Thoracic aorta (tissue), 2 donors: ENCODE measurements around the gene SH3PXD2A. TPM values are rescaled to one million over a fixed set of nuclear protein-coding genes. Genes with fewer than 3 reads are reported as not detected.

Source experiments
- ATAC-seq: fragments of 150-250 bp; one replicate; pipeline ENCODE4 v1.8.0; 2017; ENCODE audit warnings: low read depth; ENCODE audit not compliant: insufficient number of reproducible peaks, low FRiP score
- DNase-seq: peaks from one replicate; pipeline ENCODE4 v3.0.0-alpha.2; 2020; ENCODE audit warnings: low spot score
- H3K27ac ChIP-seq, 2 donors: fragments of 200-600 bp; sonication (generic); 1 replicate in 1 of 2; 2 replicates in 1 of 2; pipeline ENCODE4 v1.5.1; 2016; ENCODE audit warnings: mild to moderate bottlenecking in 2 of 2, moderate library complexity in 2 of 2
- H3K27me3 ChIP-seq: fragments of 200-600 bp; sonication (generic); replicated peaks from 2 replicates; pipeline ENCODE4 v1.6.0; 2016; ENCODE audit warnings: mild to moderate bottlenecking; ENCODE audit not compliant: insufficient read depth
- H3K36me3 ChIP-seq: fragments of 200-600 bp; sonication (generic); one replicate; pipeline ENCODE4 v1.5.1; 2016
- H3K4me1 ChIP-seq, 2 donors: fragments of 200-600 bp; sonication (generic); 1 replicate in 1 of 2; 2 replicates in 1 of 2; pipeline versions ENCODE4 v1.5.1 to v1.6.0; 2016; ENCODE audit warnings: low read depth in 2 of 2, mild to moderate bottlenecking in 1 of 2; ENCODE audit not compliant: control insufficient read depth in 1 of 2
- H3K4me3 ChIP-seq: fragments of 200-600 bp; sonication (generic); 2 replicates; pipeline ENCODE4 v1.5.1; 2016; ENCODE audit warnings: mild to moderate bottlenecking
- H3K9me3 ChIP-seq: fragments of 200-600 bp; sonication (generic); 2 replicates; pipeline ENCODE4 v1.5.1; 2016
- CTCF ChIP-seq: fragments of 200-600 bp; sonication (generic); IDR thresholded peaks from one replicate; pipeline ENCODE4 v1.5.1; 2019; ENCODE audit warnings: antibody characterized with exemption
- total RNA-seq, 2 donors: library from RNA; depleted of rRNA; stranded (reverse); fragments of >200 nt; gene quantifications; one replicate each; pipeline versions ENCODE4 v1.1.0 to v1.2.3, GENCODE V29; 2016

The SH3PXD2A gene
- total RNA-seq, 2 donors from 2014 or later = 28.3 to 51.5 TPM

DNA sequence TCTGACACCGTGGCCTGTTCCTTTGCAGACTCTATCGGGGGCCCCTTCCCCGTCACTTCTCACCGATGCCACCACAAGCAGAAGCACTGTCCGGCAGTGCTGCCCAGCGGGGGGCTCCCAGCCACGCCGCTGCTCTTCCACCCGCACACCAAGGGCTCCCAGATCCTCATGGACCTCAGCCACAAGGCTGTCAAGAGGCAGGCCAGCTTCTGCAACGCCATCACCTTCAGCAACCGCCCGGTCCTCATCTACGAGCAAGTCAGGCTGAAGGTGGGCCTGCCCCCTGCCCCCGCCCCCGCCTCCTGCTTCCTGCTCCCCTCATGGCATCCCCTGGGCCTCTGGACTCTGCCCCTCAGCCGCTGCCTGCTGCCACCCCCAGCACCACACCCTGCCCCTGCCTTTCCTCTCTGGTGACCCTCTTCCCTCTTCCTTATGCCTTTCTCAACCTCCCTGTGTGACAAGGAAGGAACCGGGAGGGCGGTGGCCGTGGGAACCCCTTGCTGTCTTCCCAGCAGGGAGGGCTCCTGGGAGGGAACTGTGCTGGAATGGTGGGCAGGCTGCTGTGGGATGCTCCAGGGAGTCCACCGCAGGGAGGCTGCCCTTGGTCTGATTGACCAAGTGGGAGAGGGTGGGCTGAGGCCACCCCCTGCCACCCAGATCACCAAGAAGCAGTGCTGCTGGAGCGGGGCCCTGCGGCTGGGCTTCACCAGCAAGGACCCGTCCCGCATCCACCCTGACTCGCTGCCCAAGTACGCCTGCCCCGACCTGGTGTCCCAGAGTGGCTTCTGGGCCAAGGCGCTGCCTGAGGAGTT, 284.3 kb downstream of the SH3PXD2A start:
- DNase-seq (no peak), ATAC-seq (no peak)
- no peaks in the 10 kb centered on the region for H3K27me3 ChIP-seq
- no peak overlapping the region for H3K27ac ChIP-seq
- TF ChIP-seq CTCF = no peak
- H3K4me1 ChIP-seq = no peaks in the 10 kb centered on the region
- no peaks in the 10 kb centered on the region for H3K9me3 ChIP-seq
- no peak overlapping the region for H3K4me3 ChIP-seq
- H3K36me3 ChIP-seq = no peaks in the 10 kb centered on the region

DNA sequence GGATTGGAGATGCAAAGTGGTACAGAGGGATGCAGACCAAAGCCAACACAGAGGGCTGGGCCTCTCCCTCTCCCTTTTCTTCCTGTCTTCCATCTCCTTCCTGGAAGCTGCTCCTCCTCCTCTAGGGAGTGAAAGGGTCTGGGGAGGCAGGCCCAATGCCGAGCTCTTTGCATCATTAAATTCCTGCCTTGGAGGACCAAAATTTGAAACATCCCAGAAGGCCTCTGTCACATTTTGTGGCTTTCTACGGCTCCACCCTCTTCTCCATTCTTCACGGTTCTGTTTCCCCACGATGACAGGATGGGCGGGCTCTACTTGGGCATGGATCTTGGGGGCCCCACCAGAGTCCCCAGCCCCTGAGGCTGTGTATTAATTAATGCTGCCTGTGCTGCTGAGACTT, 285.5 kb downstream of the SH3PXD2A start:
- Histone ChIP-seq H3K36me3 (no peaks in the 10 kb centered on the region), H3K4me1 (no peaks in the 10 kb centered on the region), H3K27ac (no peak overlapping the region), H3K4me3 (no peak overlapping the region), H3K9me3 (no peaks in the 10 kb centered on the region), H3K27me3 (no peaks in the 10 kb centered on the region)
- ATAC-seq (no peak), DNase-seq (no peak)
- TF ChIP-seq CTCF = no peak

- no peaks in the 10 kb centered on the region for H3K4me1 ChIP-seq
- H3K4me3 ChIP-seq = no peak overlapping the region
- no peaks in the 10 kb centered on the region for H3K9me3 ChIP-seq
- ATAC-seq = no peak
- DNase-seq = no peak
- no peak overlapping the region for H3K27ac ChIP-seq
- no peak for TF ChIP-seq CTCF
- no peaks in the 10 kb centered on the region for H3K36me3 ChIP-seq
- no peaks in the 10 kb centered on the region for H3K27me3 ChIP-seq
Observed at GRCh38 chr10:103568505-103568904, 286.9 kb downstream of the SH3PXD2A start.

DNA sequence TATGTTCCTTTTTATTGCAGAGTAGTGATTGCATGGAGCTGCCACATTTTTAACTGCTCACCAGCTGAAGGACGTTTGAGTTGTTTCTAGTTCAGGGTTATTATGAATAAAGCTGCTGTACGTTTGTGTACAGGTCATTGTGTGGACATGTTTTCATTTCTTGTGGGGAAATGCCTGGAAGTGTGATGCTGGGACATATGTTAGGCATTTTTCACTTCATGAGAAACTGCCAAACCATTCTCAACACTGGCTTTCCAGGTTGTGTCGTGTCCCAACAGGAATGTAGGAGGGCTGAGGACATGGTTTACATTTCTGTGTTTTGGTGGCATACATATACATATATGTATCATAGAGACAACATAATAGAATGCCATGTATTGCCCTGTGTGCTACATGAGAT, 288.8 kb downstream of the SH3PXD2A start:
- DNase-seq = no peak
- no peak for ATAC-seq

More for the DNA sequence above, 288.8 kb downstream of the SH3PXD2A start:
- Histone ChIP-seq H3K4me3 (no peak overlapping the region), H3K27ac (no peak overlapping the region), H3K27me3 (no peaks in the 10 kb centered on the region), H3K9me3 (no peaks in the 10 kb centered on the region), H3K36me3 (no peaks in the 10 kb centered on the region), H3K4me1 (no peaks in the 10 kb centered on the region)
- TF ChIP-seq CTCF = no peak
